ENCODE measurements around the gene FAM110D. TPM values are rescaled to one million over a fixed set of nuclear protein-coding genes. Genes with fewer than 3 reads are reported as not detected.

The FAM110D gene
- polyA plus RNA-seq, 1 of the 3 experiments (the other 2 are of a cell fraction), result 0.64 TPM

DNA sequence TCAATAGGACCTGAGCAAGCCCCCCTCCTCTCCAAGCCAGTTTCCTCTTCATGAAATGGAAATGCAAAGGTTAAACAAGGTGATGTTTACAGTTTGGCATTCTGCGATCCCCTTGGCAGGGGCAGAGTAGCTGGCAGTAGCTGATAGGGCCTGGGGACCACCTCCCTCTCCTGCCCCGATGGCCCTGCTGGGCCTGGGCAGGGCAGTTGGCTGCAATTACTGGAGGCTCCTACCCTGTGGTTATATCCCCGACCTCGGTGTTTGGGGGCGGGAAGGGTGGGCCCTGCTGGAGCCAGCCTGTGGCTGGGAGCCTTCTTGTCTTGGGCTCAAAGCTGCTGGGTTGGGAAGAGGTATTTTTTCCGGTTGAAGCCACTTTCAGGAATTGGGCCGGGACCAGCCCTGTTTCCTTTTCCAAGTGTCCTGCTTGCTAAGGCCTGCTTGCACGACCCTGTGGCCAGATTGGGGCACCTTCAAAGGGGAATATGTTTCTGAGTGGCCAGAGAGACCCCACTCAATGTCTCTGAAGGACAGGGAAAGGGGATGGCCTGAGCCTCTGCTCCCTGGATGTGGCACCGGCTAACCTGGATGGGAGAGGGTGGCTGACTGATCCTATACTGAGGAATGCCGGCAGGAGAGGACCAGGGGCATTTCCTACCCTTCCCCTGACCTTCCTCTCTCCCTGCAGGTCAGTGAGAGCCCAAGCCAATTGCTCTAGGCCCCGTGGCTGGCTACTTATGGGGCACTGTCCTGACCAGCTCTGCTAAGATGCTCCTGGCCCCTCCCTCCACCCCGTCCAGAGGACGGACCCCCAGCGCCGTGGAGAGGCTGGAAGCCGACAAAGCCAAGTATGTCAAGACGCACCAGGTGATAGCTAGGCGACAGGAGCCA, 1.9 kb downstream of the FAM110D start (continued):
- TF ChIP-seq GABPA (IDR thresholded peaks at IDR 0.05; ENCODE audit: low read depth) (no peak), TAF1 (IDR thresholded peaks at IDR 0.05; ENCODE audit: borderline replicate concordance, low read depth, low read length) (no peak), MEF2A (IDR thresholded peaks at IDR 0.05; ENCODE audit: borderline replicate concordance, low read depth) (no peak), REST (IDR thresholded peaks at IDR 0.05; ENCODE audit: low read depth, low read length) (no peak), NRF1 (IDR thresholded peaks at IDR 0.05; ENCODE audit: low read depth, low read length) (no peak), FOSL2 (IDR thresholded peaks at IDR 0.05; ENCODE audit: borderline replicate concordance, low read depth) (no peak), RFX5 (IDR thresholded peaks at IDR 0.05; ENCODE audit: low read length) (no peak), CHD2 (IDR thresholded peaks at IDR 0.05; ENCODE audit: low read length, partially characterized antibody) (no peak), NFIC (IDR thresholded peaks at IDR 0.05; ENCODE audit: borderline replicate concordance) (no peak), SMC3 (IDR thresholded peaks at IDR 0.05; ENCODE audit: low read depth, low read length) (no peak)

DNA sequence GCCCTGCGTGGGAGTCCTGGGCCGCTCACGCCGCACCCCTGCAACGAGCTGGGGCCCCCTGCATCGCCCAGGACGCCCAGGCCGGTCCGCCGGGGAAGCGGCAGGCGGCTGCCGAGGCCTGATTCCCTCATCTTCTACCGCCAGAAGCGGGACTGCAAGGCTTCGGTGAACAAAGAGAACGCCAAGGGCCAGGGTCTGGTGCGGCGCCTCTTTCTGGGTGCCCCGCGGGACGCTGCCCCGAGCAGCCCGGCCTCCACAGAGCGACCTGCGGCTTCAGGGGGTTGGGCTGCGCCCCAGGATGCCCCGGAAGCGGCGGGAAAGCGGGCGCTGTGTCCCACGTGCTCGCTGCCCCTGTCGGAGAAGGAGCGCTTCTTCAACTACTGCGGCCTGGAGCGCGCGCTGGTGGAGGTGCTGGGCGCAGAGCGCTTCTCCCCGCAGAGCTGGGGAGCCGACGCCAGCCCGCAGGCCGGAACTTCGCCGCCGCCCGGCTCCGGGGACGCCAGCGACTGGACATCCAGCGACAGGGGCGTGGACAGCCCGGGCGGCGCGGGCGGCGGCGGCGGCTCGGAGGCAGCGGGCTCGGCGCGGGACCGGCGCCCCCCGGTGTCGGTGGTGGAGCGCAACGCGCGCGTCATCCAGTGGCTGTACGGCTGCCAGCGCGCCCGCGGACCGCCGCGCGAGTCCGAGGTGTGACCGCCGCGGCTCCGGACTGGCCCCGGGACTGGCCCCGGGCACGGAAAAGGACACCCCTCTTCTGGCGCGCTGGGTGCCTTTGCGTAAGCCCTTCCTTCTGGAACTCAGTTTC, 2.7 kb downstream of the FAM110D start:
- no peaks in the 10 kb centered on the region for H4K20me1 ChIP-seq (ENCODE audit: insufficient read depth)
- peaks cover 2 to 24% of the 10 kb centered on the region in 2 experiments; a peak in 1 of 4 replicates for H3K4me1 ChIP-seq (ENCODE audit: control insufficient read depth in 1 of 2, insufficient read depth in 2 of 2, low read depth in 1 of 2, low read length in 1 of 2)
- no peak overlapping the region for H3K9ac ChIP-seq
- no peaks in the 10 kb centered on the region for H3K9me3 ChIP-seq
- H3K36me3 ChIP-seq (replicated peaks in 1 of 2; ENCODE audit: control insufficient read depth in 1 of 2, insufficient read depth in 2 of 2, low read length in 1 of 2), result no peaks in the 10 kb centered on the region
- H3K4me3 ChIP-seq (ENCODE audit: low read depth in 2 of 2, low read length in 1 of 2), result peak overlapping the region in 1 of 2 experiments; percentile 7; a peak in 1 of 4 replicates
- no peak overlapping the region for H3K27ac ChIP-seq (ENCODE audit: low read depth in 2 of 2, low read length in 1 of 2)
- ChIA-PET POLR2A (interaction anchor here (1.5 kb wide), 1 partner anchor 50 kb away, joined by 3 read pairs; the partner anchor contains the start of gene PDIK1L), CTCF (interaction anchor here (1.1 to 13.7 kb wide), 8 partner anchors 8 to 160 kb away, joined by 3 to 131 read pairs (median 8); partner anchors contain the start of genes CEP85 and ZNF593)
- peak overlapping the region; percentile 33; the same call in 1 of the 2 replicates for H3K4me2 ChIP-seq
- TF ChIP-seq MAX (IDR thresholded peaks at IDR 0.05; ENCODE audit: low read depth) (no peak), MEF2A (IDR thresholded peaks at IDR 0.05; ENCODE audit: borderline replicate concordance, low read depth) (no peak), SIN3A (IDR thresholded peaks at IDR 0.05; ENCODE audit: borderline replicate concordance, low read depth, low read length) (no peak), CHD2 (IDR thresholded peaks at IDR 0.05; ENCODE audit: low read length, partially characterized antibody) (no peak), RAD21 (IDR thresholded peaks at IDR 0.05; ENCODE audit: low read length) (no peak), RFX5 (IDR thresholded peaks at IDR 0.05; ENCODE audit: low read length) (no peak), EP300 (IDR thresholded peaks at IDR 0.05; ENCODE audit: borderline replicate concordance in 1 of 2, low read depth in 1 of 2, low read length in 1 of 2) (no peak)
- H3K9me2 ChIP-seq, result no peaks in the 10 kb centered on the region
- 21% methylated on average over 15 of the region's 98 CpGs for WGBS (ENCODE audit: low lambda C conversion rate)
- no peaks in the 10 kb centered on the region for H3K27me3 ChIP-seq (ENCODE audit: insufficient read depth)
- H3K79me2 ChIP-seq (ENCODE audit: insufficient read depth), result no peaks in the 10 kb centered on the region
- H2AFZ ChIP-seq (ENCODE audit: low read depth), result no peak overlapping the region
- H3F3A ChIP-seq (replicated peaks; ENCODE audit: insufficient read depth), result no peaks in the 10 kb centered on the region
- DNase-seq, result peak; percentile 89
